Endometrium (tissue), 2 donors: ENCODE measurements around the gene ATF4.

Experiments used
- FAIRE-seq: peaks from 2 replicates; lab custom pipeline; 2012; peaks lifted over from hg19 to GRCh38; lab: Jason Lieb, UNC
- donor health status: control.
- donor health status: control.

The ATF4 gene

DNA sequence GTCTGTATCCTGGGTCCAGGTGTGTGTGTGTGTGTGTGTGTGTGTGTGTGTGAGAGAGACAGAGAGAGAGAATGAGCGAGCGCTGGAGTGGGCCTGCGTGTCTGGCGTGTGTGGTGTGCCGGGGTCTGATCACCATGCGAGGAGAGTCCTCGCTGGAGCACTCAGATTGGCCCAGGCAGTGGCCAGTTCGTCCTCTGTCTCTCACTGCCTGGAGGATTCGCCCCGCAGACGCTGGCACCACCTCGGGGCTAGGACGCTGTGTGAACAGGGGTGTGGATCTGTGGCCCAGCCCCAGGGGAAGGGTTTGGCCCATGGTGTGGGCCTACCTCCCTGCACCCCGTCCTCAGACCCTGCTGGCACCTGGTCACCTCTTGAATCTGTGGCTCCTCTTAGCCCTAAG lies 38.6 kb downstream of the ATF4 start:
- no peak for FAIRE-seq

DNA sequence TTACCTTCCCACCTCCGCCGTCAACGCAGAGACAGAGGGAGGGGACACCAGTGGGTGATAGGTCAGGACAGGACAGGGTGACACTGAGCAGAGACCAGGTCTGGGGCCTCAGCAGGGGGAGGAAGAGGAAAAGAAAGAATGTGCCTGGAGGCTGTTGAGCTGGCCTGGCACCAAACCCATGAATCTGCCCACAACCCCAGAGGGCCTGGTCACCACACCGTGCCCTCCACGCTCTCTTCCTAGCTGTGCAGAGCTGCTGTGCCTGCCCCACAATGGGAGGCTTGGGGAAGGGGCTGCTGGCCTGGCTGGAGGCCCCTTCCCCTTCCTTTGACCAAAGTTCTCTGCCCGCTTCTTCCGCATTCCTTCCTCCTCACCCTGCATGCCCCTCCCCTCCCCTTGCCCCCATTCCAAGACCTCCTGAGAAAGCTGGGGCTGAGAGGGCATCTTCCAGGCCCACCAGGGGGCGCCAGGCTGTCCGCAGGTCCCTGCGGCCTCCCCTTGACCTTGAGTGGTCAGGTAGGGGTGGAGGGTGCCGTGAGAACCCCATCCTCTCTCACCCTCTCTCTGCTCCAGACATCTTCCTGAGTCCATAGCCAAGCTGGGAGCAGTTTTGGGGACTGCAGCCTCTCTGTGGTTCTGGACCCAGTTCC lies 39.2 kb downstream of the ATF4 start:
- FAIRE-seq, result no peak

DNA sequence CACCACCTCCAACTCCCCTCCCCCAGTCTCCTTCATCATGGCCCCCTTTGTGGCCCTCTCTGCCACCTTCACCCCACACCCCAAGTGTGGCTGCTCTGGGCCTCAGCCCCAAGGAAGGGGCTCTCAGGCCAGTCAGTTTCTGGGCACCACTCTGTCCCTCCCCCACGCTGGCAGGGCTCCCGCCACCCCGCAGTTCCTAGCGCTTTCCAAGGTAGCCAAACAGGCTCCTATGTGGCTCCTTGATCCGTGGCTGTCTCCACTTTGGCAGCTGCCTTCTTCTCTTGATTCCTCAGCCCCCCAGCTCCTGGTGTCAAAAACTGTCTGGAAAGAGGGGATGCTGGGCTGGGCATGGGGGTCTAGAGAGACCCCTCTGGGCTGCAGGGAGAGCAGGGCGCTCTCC lies 39.8 kb downstream of the ATF4 start:
- no peak for FAIRE-seq

DNA sequence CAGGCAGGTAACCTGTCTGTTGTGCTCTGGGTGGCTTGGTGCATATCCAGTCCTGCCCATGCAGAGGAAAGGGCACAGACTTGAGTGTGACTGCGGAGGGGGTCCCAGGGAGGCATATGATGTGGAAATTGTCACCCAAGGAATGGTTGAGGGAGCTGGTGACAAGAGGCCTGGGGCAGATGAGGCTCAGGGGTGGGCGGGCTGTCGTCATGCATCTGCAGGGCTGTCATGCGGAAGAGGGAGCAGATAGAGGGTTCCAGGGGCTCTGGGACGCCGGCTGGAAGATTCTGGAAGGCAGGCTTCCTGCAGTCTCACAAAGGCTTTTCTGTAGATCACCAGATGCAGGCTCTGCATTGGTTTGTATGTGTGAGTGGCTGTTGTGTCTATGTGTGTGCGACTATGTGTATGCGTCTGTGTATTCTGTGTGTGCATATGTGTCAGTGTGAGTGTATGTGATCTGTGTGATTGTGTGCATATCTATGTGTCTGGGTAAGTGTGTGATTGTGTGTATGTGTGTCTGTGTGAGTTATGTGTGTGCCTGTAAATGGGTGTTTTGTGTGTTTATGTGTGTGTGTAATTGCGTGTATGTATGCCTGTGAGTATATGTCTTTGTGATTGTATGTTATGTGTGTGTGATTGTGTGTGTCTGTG lies 42.6 kb downstream of the ATF4 start:
- no peak for FAIRE-seq

DNA sequence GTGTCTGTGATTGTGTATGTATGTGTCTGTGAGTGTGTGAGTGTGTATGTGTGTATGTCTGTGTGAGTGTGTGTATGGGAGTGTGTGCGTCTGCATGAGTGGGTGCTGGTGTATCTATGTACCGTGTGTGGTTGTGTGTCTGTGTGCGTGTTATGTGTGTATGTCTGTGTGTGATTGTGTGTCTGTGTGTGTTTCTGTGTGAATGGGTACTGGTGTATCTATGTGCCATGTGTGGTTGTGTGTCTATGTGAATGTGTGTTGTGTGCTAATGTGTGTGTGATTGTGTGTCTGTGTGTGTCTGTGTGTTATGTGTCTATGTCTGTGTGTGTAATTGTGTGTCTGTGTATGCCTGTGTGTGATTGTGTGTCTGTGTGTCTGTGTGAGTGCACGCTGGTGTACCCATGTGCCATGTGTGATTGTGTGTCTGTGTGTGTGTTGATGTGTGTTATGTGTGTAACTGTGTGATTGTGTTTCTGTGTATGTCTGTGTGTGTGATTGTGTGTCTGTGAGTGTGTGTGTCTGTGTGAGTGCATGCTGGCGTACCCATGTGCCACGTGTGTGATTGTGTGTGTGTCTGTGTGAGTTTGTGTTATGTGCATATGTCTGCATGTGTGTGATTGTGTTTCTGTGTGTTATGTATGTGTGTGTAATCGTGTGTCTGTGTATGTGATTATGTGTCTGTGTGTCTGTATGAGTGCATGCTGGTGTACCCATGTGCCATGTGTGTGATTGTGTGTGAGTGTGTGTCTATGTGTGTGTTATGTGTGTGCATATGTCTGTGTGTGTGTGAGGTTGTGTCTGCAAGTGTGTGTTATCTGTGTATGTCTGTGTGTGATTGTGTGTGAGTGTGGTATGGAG lies 43.4 kb downstream of the ATF4 start:
- FAIRE-seq, result no peak

DNA sequence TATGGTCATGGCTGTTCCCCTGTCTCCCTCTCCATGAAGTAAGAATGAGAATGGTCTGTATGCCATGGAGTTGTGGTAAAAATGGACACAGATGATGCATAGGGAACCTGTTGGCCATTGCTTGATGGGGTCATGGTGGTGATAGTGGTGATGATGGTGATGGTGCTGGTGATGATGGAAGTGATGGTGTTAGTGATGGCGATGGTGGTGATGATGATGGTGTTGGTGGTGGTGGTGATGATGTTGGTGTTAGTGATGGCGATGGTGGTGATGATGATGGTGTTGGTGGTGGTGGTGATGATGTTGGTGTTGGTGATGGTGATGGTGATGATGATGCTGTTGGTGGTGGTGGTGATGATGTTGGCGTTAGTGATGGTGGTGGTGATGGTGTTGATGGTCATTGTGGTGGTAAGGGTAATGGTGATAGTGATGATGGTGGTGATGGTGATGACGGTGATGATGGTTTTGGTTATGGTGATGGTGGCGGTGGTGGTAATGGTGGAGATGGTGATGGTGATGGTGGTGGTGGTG lies 45.1 kb downstream of the ATF4 start:
- FAIRE-seq, result no peak

DNA sequence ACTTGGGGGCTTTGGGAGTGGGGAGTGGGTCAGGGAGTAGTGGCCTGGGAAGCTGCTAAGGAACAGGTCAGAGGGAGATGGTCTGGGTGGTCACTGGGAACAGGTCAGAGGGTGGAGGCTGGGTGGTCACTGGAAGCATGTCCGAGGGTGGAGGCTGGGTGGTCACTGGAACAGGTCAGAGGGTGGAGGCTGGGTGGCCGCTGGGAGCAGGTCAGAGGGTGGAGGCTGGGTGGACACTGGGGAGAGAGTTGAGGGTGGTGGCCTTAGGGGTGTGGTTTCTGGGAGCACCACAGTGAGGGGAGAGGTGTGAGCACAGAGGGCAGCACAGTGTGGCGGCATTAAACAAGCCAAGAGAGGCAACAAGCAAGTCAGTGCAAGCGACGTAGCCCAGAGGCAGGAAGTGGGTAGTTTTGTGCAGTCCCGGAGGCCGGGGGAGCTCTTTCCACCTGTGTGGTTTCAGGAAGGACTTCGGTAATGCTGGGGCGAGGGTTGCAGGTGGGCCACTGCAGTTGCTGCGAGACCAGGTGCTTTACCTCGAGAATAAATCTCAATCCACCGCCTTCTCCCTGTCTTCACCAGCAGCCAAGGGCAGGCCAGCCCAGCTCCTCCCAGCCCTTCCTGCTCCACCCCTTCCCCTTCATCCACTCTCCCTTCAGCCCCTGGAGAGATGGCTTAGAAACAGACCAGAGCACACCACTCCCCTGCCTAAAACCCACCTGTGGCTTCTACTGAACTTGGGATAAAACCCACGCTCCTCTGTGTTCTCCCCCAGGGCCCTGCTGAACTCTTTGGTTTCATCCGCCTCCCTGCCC lies 47.0 kb downstream of the ATF4 start:
- FAIRE-seq, result no peak

DNA sequence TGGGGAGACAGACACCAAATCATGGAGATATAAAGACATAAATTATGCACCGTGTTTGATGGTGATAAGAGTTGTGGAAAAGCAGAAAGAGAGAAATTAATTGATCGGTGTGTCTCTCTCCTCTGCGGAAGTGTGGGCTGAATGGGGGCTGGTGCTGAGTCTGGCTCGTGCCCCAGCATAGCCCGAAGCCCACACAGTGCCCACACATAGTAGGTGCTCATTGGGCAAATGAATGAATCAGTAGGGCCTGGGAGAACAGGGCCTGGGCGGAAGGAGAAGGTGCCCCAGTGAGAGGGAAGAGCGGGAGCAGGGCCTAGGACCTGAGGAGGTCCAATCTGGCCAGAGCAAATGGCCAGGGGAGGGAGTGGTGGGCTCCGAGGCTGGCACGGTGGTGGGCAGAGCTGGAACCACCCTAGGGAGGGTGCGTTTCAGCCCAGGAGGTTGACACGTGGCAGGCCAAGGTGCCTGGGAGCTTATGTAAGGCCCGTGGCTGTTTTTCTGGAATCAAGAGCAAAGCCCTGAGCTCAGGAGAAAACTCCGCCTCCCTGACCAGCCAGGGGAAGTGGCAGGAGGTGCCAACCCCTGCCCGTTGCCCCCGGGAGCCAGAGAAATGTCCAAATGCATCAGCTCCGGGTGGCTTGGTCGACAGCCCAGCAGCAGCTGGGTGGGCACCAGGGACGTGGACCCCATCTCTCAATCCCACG lies 48.1 kb downstream of the ATF4 start:
- FAIRE-seq, result no peak

DNA sequence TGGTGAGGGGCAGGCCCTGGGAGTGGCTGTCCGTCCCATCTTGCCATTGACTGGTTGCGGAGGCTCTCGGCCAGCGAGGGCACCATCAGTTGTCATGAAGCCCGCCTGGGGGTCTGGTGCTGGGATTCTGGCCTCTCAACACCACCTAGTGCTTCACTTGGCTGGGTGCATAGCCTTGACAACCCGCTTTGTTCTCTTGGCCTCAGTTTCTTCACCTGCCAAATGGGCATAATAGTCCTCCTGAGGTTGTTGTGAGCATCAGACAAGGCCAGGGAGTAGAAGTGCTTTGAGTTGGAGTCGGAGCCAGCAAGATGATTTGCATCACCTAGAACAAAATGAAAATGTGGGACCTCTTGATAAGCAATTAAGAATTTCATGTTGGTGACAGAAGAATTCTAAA lies 48.7 kb downstream of the ATF4 start:
- no peak for FAIRE-seq

DNA sequence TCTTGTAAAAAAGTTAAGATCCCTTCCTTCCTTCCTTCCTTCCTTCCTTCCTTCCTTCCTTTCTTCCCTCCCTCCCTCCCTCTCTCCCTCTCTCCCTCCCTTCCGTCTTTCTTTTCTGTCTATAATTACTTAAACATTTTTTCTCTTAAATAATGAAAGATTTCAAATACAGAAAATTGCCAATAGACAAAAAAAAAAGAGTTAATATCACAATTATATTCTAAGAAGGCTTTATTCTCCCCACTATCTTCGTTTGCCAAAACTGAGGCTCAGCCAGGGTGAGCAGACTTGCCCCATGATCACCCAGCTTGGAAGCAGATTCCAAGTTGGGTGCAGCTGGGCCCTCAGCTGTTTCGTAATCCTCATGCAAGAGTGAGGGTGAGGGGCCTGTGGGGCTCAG lies 49.9 kb downstream of the ATF4 start:
- no peak for FAIRE-seq

DNA sequence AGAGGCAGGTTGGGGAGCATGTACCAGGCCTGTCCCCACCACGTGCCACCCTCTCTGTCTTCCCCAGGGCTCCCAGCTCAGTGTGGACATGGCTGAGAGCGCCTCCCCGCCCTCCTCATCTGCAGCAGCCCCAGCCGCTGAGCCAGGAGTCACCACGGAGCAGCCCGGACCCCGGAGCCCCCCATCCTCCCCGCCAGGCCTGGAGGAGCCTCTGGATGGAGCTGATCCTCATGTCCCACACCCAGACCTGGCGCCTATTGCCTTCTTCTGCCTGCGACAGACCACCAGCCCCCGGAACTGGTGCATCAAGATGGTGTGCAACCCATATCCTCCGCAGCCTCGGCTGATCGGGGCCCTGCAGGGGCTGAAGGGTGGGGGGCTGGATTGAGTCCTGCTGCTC lies 50.3 kb downstream of the ATF4 start, which contains the start of gene CACNA1I:
Gene CACNA1I (plus strand): TSS at position 89 of the 400 bp plus-strand sequence. CDS start 0 bp downstream, at position 89.
- FAIRE-seq, result no peak

DNA sequence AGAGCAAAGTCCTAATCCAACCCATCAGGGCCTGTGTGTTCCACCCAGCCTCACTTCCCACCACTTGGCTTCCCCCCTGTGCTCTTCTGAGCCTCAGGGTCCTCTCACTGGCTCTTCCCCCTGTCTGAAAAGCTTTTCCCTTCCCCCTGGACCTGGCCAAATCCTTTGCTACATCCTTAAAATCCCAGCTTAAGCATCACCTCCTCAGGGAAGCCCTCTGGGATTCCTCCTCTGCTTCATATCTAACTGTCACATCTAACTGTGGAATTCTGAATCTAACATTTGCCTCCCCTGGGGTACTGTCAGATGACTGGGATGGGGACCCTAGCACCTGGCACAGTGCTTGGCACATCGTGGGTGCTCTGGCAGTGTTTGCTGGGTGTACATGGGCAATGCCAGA lies 51.2 kb downstream of the ATF4 start:
- no peak for FAIRE-seq
